LNCAP (cell line): ENCODE data around the gene SNTG2.

Experiments
- TF ChIP-seq, protein P1 (sequence below): fragments of 450-650 bp; IDR thresholded peaks from 2 replicates; pipeline ENCODE4 v1.5.1; 2017; ENCODE audit warnings: mild to moderate bottlenecking

The SNTG2 gene

DNA sequence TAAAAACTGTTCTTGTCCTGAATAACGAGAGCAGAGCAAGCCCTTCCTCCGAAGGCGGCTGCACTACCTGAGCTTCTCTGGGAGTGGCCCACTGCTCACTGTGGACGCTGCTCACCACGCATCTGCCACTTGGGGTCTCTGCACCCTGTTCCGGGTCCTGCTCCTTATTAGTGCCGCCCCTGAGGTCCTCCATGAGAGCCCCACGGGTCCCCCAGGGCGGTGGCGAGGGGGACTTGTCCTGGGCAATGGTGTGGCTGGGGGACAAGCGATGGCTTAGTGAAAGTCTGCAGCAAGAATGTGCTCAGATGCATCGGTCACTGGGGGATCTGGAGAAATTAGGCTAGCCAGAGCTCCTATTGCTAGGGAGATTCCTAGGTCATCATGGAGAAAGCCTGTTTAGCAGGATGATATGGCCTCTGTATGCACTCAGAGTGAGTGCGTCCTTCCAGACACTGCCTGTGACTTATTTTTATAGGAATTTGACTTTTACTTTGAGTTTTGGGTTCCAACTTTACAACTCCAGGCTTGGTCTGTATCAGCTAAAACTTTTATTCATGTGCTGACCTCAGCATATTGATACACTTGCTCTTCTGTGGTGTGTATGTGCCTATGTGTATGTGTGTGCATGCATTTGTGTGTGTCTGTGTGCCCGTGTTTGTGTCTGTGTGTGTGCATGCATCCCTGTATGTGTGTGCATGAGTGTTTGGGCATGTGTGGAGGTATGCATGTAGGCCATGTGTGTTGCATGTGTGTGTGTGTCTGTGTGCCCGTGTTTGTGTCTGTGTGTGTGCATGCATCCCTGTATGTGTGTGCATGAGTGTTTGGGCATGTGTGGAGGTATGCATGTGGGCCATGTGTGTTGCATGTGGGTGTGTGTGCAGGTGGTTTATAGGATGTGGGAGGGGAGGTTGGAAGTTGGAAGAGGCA lies 129.5 kb downstream of the SNTG2 start:
- TF ChIP-seq, protein P1, sequence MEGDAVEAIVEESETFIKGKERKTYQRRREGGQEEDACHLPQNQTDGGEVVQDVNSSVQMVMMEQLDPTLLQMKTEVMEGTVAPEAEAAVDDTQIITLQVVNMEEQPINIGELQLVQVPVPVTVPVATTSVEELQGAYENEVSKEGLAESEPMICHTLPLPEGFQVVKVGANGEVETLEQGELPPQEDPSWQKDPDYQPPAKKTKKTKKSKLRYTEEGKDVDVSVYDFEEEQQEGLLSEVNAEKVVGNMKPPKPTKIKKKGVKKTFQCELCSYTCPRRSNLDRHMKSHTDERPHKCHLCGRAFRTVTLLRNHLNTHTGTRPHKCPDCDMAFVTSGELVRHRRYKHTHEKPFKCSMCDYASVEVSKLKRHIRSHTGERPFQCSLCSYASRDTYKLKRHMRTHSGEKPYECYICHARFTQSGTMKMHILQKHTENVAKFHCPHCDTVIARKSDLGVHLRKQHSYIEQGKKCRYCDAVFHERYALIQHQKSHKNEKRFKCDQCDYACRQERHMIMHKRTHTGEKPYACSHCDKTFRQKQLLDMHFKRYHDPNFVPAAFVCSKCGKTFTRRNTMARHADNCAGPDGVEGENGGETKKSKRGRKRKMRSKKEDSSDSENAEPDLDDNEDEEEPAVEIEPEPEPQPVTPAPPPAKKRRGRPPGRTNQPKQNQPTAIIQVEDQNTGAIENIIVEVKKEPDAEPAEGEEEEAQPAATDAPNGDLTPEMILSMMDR, result no peak

DNA sequence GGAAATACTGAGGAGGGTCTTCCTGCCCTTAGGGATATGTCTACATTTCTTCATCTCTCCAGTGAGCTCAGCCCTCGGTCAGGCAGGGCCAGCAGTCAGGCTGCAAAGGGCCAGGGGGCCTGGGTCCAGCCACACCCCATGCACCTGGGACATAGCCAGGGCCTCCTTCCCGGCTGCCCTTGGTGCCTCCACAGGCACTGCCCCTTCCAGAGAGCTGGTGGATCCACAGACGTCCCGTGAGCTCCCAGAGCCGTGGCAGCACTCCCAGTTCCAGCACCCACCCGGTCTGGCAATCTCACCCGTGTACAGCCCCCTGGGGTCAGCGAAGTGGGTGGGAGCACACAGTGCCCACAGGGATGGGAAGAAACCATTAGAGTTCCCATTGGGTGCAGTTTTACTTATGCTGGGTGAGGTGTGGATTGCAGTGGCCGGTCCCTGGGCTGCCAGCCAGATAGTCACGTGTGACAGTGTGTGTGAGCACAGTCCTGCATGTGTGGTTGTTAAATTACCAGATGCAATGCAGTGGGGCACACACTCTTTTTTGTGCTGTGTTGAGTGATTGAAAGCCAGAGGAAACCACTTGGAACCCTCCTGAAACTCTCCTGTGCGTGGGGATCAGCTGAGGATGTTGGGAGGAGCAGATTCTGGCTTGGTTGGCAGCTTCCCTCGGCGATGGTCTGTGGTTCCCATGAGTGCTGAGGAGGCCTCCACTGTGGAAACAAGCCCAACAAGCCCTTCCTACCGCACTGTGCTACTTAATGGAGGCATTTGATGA lies 131.0 kb downstream of the SNTG2 start:
- TF ChIP-seq, protein P1, result no peak

DNA sequence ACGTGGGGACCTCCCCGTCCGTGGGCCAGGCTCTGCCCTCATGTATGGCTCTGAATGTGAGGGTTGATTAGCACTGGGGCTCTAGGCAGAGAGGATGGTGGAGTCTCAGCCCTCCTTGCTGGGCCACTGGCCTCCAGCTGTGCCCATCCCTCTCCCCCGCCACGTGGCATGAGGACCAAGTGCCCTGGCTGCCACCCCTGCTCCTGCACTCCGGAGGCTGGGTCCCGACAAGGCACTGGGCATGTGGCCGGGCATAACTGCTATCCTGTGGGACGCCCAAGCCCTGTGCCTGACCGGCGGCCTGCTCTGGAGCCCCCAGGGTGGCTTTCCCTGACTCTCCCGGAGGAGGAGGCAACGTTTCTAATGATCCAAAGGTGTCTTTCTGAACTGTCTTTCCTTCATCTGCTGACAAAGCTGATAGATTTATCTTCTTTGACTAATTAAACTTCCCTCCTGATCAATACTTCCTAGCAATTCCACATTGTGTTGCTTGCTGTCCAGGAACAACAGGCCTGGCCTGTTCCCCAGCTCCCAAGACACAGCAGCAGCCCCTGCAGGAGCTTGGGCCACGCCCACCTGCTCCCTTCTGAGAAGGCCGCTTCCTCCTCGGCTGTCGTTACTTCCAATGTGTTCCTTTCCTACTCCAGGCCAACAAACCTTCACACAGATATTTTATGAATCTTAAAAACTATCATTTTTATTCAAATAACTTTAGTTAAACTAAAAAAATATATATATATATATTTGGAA lies 132.0 kb downstream of the SNTG2 start:
- TF ChIP-seq, protein P1, result no peak

DNA sequence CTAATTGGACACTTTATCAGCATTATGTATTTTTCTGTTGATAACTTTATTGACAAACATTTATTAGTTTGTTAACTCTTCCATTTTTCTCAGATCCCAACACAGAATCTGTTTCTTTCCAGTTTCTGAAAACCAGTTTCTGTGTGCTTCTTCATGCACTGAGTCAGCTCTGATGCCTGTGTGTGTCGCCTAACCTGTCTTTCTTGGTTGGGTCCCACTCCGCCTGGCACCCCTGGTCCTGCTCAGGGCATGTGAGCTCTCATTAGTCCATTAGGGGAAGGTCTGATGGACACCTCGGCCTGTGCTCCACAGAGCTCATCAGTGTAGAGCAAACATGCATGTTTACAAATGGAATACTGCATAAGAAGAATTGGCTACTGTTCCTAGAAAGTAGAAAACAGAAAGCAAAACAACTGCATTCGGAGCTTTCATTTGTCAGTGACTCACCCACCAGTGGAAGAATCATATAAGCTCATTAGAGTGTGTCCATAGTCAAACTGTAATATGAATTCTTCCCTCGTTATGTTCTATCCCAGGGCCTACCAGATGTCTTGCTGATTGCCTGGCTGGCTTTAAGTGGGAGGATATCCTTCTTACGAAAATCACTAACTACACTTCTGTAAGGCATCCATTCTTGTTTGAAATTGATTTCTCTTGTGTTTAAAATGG lies 137.7 kb downstream of the SNTG2 start:
- TF ChIP-seq, protein P1, result no peak

DNA sequence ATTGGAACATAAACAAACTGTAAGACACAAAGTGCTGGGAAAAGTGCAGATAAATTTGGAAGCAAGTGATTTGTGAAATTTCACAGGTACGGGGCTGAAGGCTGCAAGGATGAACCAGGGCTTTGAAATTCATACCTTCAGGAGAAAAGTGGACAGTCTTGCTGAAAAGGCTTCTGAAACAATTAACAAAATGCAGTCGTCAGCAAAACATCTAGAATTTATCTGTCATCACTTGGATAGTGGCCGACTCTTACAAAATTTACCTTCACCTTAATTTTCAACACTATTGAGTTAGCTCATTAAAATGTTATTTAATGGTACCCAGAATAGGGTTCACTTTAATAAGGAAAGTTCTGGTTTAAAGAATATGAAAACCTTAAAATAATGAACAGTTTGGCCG lies 138.3 kb downstream of the SNTG2 start:
- TF ChIP-seq, protein P1, result no peak

DNA sequence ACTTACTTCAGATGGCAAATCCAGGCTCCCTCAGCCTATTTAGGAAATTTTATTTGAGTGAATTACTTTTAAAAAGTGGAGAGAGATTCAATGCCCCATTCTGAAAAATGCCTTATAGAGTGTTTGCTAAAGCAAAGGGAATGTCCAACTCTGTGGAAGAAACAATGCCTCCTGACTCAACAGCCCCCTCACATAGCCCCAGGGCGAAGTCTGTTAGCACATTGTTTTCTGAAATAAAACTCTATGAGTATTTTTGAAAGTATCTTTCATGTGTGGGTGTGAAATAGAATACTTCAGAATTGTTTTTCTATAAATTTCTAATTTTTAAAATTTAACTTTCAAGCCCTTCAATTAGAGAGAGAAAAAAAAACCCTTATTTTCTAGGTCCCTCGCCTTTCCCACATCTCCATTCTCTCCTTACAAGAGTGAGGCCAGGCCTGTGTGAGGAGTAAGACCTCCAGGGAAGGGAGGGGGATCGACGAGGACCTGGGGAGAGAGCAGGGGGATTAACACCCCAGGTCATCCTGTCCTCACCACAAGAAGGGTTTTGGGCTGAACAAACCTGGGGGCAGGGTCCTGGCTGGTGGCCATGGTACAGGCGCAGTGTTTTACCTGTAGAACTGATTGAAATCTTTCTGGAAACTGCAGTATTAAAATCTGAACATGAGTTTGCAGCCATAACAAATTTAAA lies 141.4 kb downstream of the SNTG2 start:
- TF ChIP-seq, protein P1, result no peak
